SK-N-SH (cell line): ENCODE measurements around the gene IGDCC3. TPM values are rescaled to one million over a fixed set of nuclear protein-coding genes. Genes with fewer than 3 reads are reported as not detected.

Source experiments
- CTCF ChIA-PET: fragments of 300-600, 350-600 bp; formaldehyde crosslinking; extraction: SDS; loops from one replicate; lab custom pipeline; 2021; lab: Yijun Ruan, JAX
- POLR2A ChIA-PET: fragments of 350-600 bp; sonication (Branson Sonifier 250); formaldehyde crosslinking; extraction: SDS; loops from one replicate; lab custom pipeline; 2020; ENCODE audit warnings: antibody characterized with exemption, inconsistent platforms; lab: Yijun Ruan, JAX
- DNase-seq: peaks from one replicate; pipeline ENCODE4 v3.0.0; 2012
- H2AFZ ChIP-seq: fragments of 200-600 bp; sonication (generic); 2 replicates; pipeline ENCODE4 v1.8.1; 2016; ENCODE audit warnings: antibody characterized with exemption, mild to moderate bottlenecking, low read depth
- H3F3A ChIP-seq: fragments of 200-600 bp; sonication (generic); replicated peaks from 2 replicates; pipeline ENCODE3; 2016; ENCODE audit warnings: antibody characterized with exemption, mild to moderate bottlenecking; ENCODE audit not compliant: insufficient read depth
- H3K27ac ChIP-seq, 2 experiments: fragments of 200-500 bp in 1 of 2; fragments of 200-600 bp in 1 of 2; sonication (Bioruptor generic) in 1 of 2; sonication (generic), shearing (Covaris generic) in 1 of 2; 2 replicates each; pipeline versions ENCODE4 v1.5.1 to v1.6.1; 2014 to 2016; ENCODE audit warnings: low read depth in 2 of 2, inconsistent platforms in 1 of 2, low read length in 1 of 2, mild to moderate bottlenecking in 1 of 2, mixed read lengths in 1 of 2
- H3K27me3 ChIP-seq: fragments of 200-600 bp; sonication (generic), shearing (Covaris generic); 2 replicates; pipeline ENCODE4 v1.6.1; 2016; ENCODE audit warnings: mixed run types; ENCODE audit not compliant: insufficient read depth
- H3K36me3 ChIP-seq, 2 experiments: fragments of 200-500 bp in 1 of 2; fragments of 200-600 bp in 1 of 2; sonication (Bioruptor generic) in 1 of 2; sonication (generic) in 1 of 2; replicated peaks in 1 of 2; 2 replicates each; pipeline versions ENCODE3 to v1.5.1; 2014 to 2016; ENCODE audit warnings: low read length in 1 of 2, mild to moderate bottlenecking in 1 of 2; ENCODE audit not compliant: insufficient read depth in 2 of 2, control insufficient read depth in 1 of 2
- H3K4me1 ChIP-seq, 2 experiments: fragments of 200-500 bp in 1 of 2; fragments of 200-600 bp in 1 of 2; sonication (Bioruptor generic) in 1 of 2; sonication (generic), shearing (Covaris generic) in 1 of 2; 2 replicates each; pipeline versions ENCODE4 v1.5.1 to v1.6.1; 2014 to 2016; ENCODE audit warnings: low read depth in 1 of 2, low read length in 1 of 2, mixed run types in 1 of 2; ENCODE audit not compliant: insufficient read depth in 2 of 2, control insufficient read depth in 1 of 2
- H3K4me2 ChIP-seq: fragments of 200-600 bp; sonication (generic), shearing (Covaris generic); 2 replicates; pipeline ENCODE4 v1.6.1; 2017; ENCODE audit warnings: mixed run types
- H3K4me3 ChIP-seq, 2 experiments: fragments of 200-500 bp in 1 of 2; fragments of 200-600 bp in 1 of 2; sonication (Bioruptor generic) in 1 of 2; sonication (generic), shearing (Covaris generic) in 1 of 2; 2 replicates each; pipeline versions ENCODE4 v1.5.1 to v1.8.1; 2014 to 2016; ENCODE audit warnings: low read depth in 2 of 2, inconsistent platforms in 1 of 2, low read length in 1 of 2, mild to moderate bottlenecking in 1 of 2, mixed read lengths in 1 of 2, moderate library complexity in 1 of 2
- H3K79me2 ChIP-seq: fragments of 200-600 bp; sonication (generic); 2 replicates; pipeline ENCODE4 v1.8.1; 2017; ENCODE audit warnings: mild to moderate bottlenecking; ENCODE audit not compliant: insufficient read depth
- H3K9ac ChIP-seq: fragments of 200-600 bp; sonication (generic); 2 replicates; pipeline ENCODE4 v1.6.1; 2017; ENCODE audit warnings: mixed run types
- H3K9me2 ChIP-seq: fragments of 200-600 bp; sonication (generic); 2 replicates; pipeline ENCODE4 v1.6.1; 2017; ENCODE audit warnings: mixed run types
- H3K9me3 ChIP-seq: fragments of 200-600 bp; sonication (generic); 2 replicates; pipeline ENCODE4 v1.6.1; 2017; ENCODE audit warnings: mixed run types, mild to moderate bottlenecking, moderate library complexity
- H4K20me1 ChIP-seq: fragments of 200-600 bp; sonication (generic); 2 replicates; pipeline ENCODE4 v1.6.1; 2017; ENCODE audit warnings: mild to moderate bottlenecking, mixed run types; ENCODE audit not compliant: insufficient read depth
- CHD2 ChIP-seq: fragments of 150-350 bp; IDR thresholded peaks from 2 replicates; pipeline ENCODE4 v1.6.1; 2018; ENCODE audit warnings: low read length; ENCODE audit not compliant: partially characterized antibody
- EZH2phosphoT487 ChIP-seq: fragments of 200-600 bp; sonication (generic); IDR thresholded peaks from 2 replicates; pipeline ENCODE4 v1.6.1; 2017; ENCODE audit warnings: low read depth, mixed run types, mild to moderate bottlenecking, antibody characterized with exemption, moderate library complexity, borderline replicate concordance
- FOXJ3 ChIP-seq: sonication (generic); formaldehyde crosslinking; IDR thresholded peaks from 2 replicates; pipeline ENCODE4 v1.5.1; 2020; ENCODE audit warnings: mild to moderate bottlenecking, missing genetic modification reagents
- GABPA ChIP-seq: IDR thresholded peaks from 2 replicates; pipeline ENCODE4 v1.4.0; 2012; ENCODE audit warnings: low read depth, mild to moderate bottlenecking
- MXI1 ChIP-seq: IDR thresholded peaks from 2 replicates; pipeline ENCODE4 v1.6.1; 2012; ENCODE audit warnings: mild to moderate bottlenecking, low read depth, low read length, improper control_type of control experiment
- RAD21 ChIP-seq: IDR thresholded peaks from 2 replicates; pipeline ENCODE4 v1.6.1; 2012; ENCODE audit warnings: mild to moderate bottlenecking, low read length
- REST ChIP-seq: IDR thresholded peaks from 2 replicates; pipeline ENCODE4 v1.6.1; 2012; ENCODE audit warnings: mild to moderate bottlenecking, low read depth, low read length, moderate library complexity
- TAF1 ChIP-seq: IDR thresholded peaks from 2 replicates; pipeline ENCODE4 v1.6.1; 2012; ENCODE audit warnings: low read depth, mild to moderate bottlenecking, low read length, moderate library complexity, borderline replicate concordance
- TEAD4 ChIP-seq: IDR thresholded peaks from 2 replicates; pipeline ENCODE4 v1.4.0; 2012; ENCODE audit warnings: mild to moderate bottlenecking, borderline replicate concordance; ENCODE audit not compliant: insufficient read depth
- USF1 ChIP-seq: IDR thresholded peaks from 2 replicates; pipeline ENCODE4 v1.4.0; 2012; ENCODE audit warnings: low read depth, borderline replicate concordance
- WGBS: methylation state at CpG from one replicate; pipeline ENCODE4 v1.1.6; 2017; ENCODE audit warnings: low lambda C conversion rate; 5-methylcytosine and 5-hydroxymethylcytosine counted together
- polyA plus RNA-seq, 3 experiments: library from polyadenylated mRNA; depleted of rRNA; stranded (reverse); fragments of >200 nt; gene quantifications; 2 replicates each; pipeline ENCODE4 v1.2.3, GENCODE V29; 2012
- TF ChIP-seq, protein P1 (sequence below): IDR thresholded peaks from 2 replicates; pipeline ENCODE4 v1.4.0; 2012; ENCODE audit warnings: low read depth, borderline replicate concordance
- TF ChIP-seq, protein P2 (sequence below): fragments of 200-600 bp; sonication (generic); IDR thresholded peaks from 2 replicates; pipeline ENCODE4 v1.6.1; 2017; ENCODE audit warnings: antibody characterized with exemption, mild to moderate bottlenecking, moderate library complexity

Gene IGDCC3
- polyA plus RNA-seq, 1 of the 3 experiments (the other 2 are of a cell fraction) = 0.43 TPM

- Histone ChIP-seq H2AFZ (no peak overlapping the region), H3K9me3 (no peaks in the 10 kb centered on the region), H3K27me3 (no peaks in the 10 kb centered on the region), H3K4me3 (no peak overlapping the region), H3K4me2 (no peak overlapping the region), H3K27ac (no peak overlapping the region), H3K9ac (no peak overlapping the region), H3K9me2 (no peaks in the 10 kb centered on the region), H3K36me3 (no peaks in the 10 kb centered on the region), H3K79me2 (no peaks in the 10 kb centered on the region), H3K4me1 (peaks cover 0 to 12% of the 10 kb centered on the region in 2 experiments; a peak in 1 of 4 replicates), H4K20me1 (no peaks in the 10 kb centered on the region), H3F3A (peaks cover 6% of the 10 kb centered on the region)
- ChIA-PET POLR2A (no interaction called here), CTCF (interaction anchor here (1.0 to 2.6 kb wide), 2 partner anchors 11 to 98 kb away, joined by 5 to 28 read pairs; no protein-coding TSS in a partner anchor)
- WGBS = no CpG with 5 or more reads among the region's 10 CpGs
- no peak for DNase-seq
- TF ChIP-seq USF1 (no peak), RAD21 (no peak), GABPA (no peak), TAF1 (no peak), TEAD4 (no peak), FOXJ3 (CRISPR knock-in tag) (no peak), EZH2phosphoT487 (no peak)
- TF ChIP-seq, protein P1, sequence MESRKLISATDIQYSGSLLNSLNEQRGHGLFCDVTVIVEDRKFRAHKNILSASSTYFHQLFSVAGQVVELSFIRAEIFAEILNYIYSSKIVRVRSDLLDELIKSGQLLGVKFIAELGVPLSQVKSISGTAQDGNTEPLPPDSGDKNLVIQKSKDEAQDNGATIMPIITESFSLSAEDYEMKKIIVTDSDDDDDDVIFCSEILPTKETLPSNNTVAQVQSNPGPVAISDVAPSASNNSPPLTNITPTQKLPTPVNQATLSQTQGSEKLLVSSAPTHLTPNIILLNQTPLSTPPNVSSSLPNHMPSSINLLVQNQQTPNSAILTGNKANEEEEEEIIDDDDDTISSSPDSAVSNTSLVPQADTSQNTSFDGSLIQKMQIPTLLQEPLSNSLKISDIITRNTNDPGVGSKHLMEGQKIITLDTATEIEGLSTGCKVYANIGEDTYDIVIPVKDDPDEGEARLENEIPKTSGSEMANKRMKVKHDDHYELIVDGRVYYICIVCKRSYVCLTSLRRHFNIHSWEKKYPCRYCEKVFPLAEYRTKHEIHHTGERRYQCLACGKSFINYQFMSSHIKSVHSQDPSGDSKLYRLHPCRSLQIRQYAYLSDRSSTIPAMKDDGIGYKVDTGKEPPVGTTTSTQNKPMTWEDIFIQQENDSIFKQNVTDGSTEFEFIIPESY = no peak
Measured at GRCh38 chr15:65410972-65411371, 33.2 kb upstream of the IGDCC3 start.

DNA sequence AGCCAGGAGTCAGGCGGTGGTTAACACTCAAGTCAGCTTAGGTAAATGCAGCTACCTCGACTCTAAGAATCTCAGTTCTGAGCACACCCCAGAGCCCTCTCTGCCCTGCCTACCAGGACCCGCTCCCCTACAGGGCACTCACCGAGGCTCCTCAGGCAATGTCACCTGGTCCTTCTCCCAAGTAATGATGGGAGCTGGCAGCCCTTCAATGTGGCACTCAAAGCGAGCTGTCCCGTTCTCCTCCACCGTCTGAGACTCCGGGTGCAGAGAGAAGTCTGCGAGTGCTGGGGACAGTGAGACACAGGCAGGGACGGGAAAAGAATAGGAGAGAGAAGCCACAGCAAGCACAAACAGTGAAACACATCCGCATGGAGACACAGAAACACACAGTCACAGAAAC lies 32.2 kb upstream of the IGDCC3 start:
- H3K79me2 ChIP-seq = no peaks in the 10 kb centered on the region
- TF ChIP-seq REST = no peak
- no peak for TF ChIP-seq TEAD4
- no peak for TF ChIP-seq MXI1
- TF ChIP-seq GABPA = no peak
- no peak for TF ChIP-seq TAF1
- TF ChIP-seq, protein P2, sequence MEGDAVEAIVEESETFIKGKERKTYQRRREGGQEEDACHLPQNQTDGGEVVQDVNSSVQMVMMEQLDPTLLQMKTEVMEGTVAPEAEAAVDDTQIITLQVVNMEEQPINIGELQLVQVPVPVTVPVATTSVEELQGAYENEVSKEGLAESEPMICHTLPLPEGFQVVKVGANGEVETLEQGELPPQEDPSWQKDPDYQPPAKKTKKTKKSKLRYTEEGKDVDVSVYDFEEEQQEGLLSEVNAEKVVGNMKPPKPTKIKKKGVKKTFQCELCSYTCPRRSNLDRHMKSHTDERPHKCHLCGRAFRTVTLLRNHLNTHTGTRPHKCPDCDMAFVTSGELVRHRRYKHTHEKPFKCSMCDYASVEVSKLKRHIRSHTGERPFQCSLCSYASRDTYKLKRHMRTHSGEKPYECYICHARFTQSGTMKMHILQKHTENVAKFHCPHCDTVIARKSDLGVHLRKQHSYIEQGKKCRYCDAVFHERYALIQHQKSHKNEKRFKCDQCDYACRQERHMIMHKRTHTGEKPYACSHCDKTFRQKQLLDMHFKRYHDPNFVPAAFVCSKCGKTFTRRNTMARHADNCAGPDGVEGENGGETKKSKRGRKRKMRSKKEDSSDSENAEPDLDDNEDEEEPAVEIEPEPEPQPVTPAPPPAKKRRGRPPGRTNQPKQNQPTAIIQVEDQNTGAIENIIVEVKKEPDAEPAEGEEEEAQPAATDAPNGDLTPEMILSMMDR = no peak
- no peak for TF ChIP-seq CHD2
- TF ChIP-seq RAD21 = no peak
- H2AFZ ChIP-seq = no peak overlapping the region
- H3F3A ChIP-seq = peaks cover 6% of the 10 kb centered on the region
- H3K4me1 ChIP-seq = peaks cover 0 to 12% of the 10 kb centered on the region in 2 experiments; a peak in 1 of 4 replicates
- H3K9ac ChIP-seq = no peak overlapping the region
- H3K9me3 ChIP-seq = no peaks in the 10 kb centered on the region
- H3K4me3 ChIP-seq = no peak overlapping the region
- CTCF ChIA-PET = interaction anchor here (1.0 to 2.6 kb wide), 2 partner anchors 10 to 98 kb away, joined by 5 to 28 read pairs; no protein-coding TSS in a partner anchor
- no peak overlapping the region for H3K4me2 ChIP-seq
- no peaks in the 10 kb centered on the region for H3K36me3 ChIP-seq
- POLR2A ChIA-PET = no interaction called here
- H3K27me3 ChIP-seq = no peaks in the 10 kb centered on the region
- no peak for DNase-seq
- H4K20me1 ChIP-seq = no peaks in the 10 kb centered on the region
- 82% methylated on average over 10 of the region's 11 CpGs for WGBS
- H3K27ac ChIP-seq = no peak overlapping the region
- H3K9me2 ChIP-seq = no peaks in the 10 kb centered on the region
